GM21529 (cell line): ENCODE measurements around the gene OR51E2.
"Not testable (repeated sequence)": the region's sequence is repeated elsewhere in the genome, so short reads cannot be mapped to it uniquely, and the experiment has no call there.

Experiments used
- ATAC-seq: cut with Tn5 transposase; IDR thresholded peaks from one replicate; pipeline ENCODE4 v1.9.1; 2021; ENCODE audit not compliant: unreplicated experiment

OR51E2 gene, protein sequence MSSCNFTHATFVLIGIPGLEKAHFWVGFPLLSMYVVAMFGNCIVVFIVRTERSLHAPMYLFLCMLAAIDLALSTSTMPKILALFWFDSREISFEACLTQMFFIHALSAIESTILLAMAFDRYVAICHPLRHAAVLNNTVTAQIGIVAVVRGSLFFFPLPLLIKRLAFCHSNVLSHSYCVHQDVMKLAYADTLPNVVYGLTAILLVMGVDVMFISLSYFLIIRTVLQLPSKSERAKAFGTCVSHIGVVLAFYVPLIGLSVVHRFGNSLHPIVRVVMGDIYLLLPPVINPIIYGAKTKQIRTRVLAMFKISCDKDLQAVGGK

DNA sequence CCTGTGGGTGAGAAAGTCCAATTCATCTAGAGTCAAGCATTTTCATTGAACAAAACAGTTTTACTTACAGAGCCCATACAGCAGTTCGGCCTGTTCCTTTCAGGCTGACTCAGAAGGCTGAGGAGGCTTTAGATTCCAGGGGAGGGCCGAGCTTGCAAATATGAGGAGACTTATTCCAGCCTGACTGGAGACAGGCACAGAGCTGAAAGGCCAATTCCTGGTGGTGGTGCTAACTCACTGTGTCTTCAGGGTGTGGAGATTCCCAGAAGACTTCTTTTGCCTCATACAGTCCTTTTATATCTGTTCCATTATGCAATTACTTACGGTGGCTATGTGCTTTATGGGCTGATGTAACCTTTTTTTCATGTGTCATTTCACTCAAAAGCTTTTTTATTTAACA lies at the start of gene OR51E2:
TSS of gene OR51E2 (minus strand) at position 269 of the 400 bp plus-strand sequence. CDS start 15,142 bp downstream, outside the sequence.
- no peak for ATAC-seq

DNA sequence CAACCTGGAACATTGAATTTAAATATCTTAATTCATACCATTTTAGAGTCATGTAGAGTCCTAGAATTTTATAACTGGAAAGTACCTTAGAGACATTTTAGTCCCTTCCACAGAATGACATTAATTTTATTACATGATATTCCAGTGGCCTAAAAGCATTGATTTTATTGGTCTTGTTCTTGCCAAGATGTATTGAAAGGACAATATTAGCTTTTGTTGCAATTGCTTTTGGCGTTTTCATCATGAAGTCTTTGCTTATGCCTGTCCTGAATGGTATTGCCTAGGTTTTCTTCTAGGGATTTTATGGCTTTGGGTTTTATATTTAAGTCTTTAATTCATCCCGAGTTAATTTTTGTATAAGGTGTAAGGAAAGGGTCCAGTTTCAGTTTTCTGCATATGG lies 43.1 kb upstream of the OR51E2 start:
- no peak for ATAC-seq

DNA sequence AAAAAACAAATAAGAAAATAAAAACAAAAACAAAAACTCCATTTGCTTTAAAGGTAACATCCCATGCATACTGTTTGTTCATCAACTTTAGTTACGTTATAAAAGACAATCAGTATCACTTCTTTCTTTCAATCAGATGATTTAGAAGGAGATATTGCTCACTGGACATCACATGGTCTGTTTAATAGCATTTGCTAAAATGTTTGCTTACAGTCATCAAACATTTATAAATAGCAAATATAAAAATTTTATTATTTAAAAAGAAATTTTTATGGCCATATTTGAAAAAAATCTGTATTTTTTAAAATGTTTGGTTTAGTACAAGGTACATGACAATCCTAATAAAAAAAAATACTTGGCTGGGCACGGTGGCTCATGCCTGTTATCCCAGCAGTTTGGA lies 29.5 kb upstream of the OR51E2 start:
- ATAC-seq, result no peak

DNA sequence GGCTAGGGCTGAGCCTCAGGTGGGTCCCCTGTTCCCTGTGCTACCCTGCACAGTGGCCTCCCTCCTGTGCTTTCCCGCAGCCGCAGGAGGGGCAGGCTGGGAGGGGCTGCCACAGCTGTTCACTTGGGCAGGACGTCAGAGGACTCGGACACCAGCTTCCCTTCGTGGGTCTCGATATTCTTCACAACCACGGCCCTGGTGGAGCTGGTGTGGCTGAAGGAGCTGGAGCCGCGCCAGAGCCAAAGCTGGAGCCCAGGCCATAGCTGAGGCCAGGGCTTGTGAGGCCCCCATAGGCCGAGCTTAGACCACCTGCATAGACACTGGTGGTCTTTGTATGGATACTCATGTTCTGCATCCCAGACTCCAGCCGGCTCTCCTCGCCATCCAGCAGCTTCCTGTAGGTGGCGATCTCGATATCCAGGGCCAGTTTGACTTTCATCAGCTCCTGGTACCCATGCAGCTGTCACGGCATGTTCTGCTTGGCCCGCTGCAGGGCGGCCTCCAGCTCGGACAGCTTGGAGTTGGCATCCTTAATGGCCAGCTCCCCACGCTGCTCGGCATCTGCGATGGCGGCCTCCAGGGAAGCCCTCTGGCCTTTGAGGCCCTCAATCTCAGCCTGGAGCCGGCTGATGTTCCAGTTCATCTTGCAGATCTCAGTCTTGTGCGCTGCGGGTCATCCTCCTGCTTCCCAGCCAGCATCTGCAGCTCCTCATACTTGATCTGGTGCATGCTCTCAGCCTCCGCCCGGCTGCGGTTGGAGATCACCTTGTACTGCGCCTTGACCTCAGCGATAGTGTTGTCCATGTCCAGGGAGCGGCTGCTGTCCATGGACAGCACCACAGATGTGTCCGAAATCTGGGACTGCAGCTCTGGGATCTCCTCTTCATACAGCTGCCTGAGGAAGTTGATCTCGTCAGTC lies 25.2 kb upstream of the OR51E2 start:
- ATAC-seq, result not testable (repeated sequence)

DNA sequence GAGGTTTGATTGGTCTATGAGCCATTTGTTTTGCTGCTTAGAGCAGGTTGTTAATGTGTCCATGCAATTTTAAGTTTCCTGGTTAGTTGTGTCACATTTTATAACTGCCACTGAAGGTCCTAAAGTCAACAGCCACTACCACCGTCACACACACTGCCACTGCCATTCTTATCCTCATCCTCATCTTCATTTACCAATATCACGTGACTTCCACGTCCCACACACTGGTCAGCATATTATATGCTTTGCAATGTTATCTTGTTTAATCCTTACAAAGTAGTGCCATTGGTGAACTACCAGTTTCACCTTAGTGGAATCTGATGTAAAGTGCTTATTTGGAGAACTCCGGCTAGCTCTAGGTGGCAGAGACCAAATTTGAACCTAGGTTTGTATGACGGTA lies 16.6 kb upstream of the OR51E2 start:
- no peak for ATAC-seq

DNA sequence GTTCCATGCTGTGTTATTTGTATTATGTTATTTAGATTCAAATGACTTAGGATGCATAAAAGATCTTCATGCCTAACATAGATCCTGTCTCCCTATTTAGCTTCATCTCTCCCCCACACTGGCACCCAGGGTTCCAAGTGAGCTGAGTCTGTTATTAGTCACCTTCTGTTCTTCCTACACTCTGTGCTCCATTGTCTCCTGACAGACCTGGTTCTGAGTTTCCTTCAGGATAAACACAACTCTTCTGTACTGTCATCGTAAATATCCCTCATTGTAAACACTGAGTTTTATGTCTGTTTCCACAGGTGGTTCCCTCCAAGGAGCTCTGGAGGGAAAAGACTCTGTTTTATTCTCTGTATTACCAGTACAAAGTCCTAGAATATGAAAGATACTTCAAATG lies 15.6 kb upstream of the OR51E2 start:
- no peak for ATAC-seq

DNA sequence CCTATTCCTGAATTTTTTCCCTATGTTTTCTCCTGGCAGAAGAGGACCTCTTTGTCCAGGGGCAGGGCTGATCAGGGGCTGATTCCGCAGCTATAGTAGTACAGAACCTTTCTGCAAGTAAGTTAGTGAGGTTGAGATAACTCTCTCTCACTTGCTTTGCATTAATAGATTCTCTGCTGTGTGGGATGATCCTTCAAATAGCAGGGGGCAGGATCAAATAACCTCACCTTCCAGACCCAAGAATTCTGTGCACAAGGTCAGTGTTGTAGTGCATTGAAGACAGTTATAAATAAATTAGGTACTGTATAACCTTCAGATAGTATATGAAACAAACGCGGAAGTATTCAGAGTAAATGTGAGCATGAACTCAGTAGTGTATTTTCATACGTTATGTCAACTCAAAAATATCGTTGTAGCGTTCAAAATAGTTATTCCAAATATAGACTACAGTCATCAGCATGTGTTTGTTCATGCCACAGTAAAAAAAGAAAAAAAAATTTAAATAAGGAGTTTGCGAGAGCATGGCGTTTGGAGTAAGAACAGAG lies 7.2 kb upstream of the OR51E2 start:
- ATAC-seq, result no peak

DNA sequence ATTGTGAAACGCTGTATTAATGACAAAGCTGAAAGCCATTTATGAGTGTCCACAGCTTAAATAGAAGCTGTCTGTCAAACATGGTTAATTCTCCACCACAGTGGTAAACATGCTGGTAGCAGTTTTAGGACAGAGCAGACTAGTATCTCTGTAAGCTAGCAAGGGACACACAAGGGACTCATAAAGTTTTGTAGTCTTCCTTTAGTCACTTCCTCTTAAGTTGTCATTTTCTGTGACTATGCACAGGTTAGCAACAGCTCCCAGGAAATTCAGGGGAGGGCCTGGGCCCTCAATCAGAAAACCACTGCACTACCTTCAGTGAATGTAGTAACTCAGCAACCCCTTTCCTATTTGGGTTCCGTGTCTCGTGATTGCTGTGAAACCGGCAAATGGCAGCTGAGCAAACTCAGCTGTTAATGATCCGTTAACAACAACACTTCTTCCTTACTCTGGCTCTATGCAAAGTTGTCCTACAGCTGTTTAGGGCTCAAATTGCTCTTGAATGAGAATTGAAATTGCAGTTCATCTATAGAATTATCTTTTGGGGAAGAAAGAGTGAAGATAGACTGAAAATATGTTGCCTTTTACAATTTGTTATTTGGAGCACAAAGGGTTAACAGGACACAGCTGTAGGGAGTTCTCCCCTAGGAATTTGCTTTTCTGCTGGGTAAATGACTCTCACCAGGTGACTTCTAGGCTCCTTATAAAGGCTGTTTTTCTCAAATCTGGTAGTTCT lies 6.6 kb upstream of the OR51E2 start, which contains the start of gene MMP26:
TSS of gene MMP26 (plus strand) at position 731 of the 736 bp plus-strand sequence.
- peak; percentile 53 for ATAC-seq

DNA sequence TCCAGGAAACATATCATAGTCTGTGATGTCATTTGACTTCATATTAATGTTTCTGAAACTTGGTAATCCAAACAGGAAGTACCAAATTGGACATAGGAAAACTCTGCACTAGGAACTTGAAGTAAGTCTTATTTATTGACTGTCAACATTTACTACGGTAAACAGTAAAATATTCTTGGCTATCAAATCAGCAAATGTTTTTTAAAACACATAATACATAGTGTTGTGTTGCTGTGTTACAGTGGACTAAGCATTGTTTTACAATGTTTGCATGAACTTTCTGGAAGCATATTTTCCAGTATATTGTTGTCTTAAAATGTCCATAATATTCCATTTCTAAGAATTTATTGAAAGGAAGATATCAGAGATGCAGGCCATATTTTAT lies 2.8 kb upstream of the OR51E2 start:
- no peak for ATAC-seq

DNA sequence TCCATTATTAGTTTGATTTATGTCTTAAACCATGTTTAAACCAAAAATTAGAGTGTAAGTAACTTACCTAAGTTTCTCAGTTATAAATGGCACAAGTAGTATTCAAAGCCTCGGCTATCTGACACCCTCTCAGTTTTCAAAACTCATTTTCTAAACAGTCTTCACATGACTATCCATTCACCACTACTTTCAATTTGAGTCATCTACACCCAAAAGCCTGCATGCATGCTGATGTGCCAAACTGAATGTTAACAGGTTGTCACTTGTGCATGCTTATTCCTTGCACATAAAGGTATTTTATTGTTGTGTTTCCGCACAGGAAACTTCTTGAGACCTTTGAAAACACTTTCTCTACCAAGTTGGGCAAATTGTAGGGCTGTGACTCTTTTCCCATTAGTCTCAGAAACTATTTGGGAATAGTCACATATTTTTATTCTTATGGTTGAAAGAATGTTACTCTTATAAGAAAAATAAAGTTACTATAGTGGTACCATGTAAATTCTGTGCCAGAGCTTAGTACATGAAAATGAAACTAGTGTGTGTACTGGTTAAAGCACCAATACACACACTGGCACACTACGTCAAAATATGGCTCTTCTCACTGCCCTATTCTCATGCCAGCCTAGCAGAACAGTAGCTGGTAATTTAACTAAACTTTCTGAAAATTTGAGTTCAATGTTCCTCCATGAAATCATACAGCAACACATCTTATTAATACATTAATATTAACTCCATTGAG lies 2.2 kb upstream of the OR51E2 start:
- ATAC-seq, result peak; percentile 93

DNA sequence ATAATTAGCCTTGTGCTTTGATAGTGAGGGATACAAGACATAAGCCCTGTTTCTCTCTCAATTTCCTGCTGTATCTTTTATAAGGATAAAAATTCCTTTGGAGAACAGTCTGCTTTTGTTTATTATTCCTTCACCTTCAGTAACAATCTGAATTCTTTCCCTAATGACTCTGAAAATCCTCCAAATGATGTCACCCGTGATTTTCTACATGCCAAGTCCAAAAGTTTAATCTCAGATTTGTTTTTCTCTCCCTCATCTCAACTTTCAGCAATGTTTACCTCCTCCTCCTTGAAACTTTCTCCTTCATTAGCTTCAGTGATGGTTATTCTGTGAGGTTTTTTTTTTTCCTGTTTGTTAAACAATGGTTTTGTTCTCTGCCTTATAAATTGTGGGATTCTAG lies 2.2 kb downstream of the OR51E2 start:
- no peak for ATAC-seq

DNA sequence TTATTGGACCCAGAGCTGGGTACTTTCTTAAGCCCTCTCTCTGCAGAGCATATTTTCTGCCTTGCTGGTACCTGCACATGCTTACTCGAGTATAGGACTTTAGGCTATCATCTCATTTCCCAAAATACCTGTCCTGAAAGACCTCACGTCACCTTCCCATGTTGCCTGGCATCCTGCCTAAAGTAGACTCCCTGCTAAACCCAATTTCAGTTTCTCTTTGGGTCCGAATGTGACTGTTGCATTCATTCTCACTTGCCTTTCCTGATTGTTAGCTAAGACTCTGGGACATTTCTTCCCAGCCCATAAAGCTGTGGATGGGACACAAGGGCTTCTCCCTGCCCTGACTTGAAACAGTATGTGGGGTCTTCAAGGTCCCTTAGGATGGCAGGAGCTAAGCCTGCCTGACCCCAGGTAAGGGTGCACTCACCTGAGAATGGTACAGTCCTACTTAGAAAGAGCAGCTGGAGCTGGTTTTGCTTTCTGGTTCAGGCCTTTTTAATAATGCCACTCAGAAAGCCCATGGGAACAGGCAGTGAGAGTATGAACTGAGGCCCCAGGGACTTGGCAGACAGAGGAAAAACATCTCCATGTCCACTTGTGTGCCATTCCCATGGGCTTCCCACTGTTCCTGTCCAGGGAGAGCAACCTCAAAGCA lies 12.9 kb downstream of the OR51E2 start:
- no peak for ATAC-seq

DNA sequence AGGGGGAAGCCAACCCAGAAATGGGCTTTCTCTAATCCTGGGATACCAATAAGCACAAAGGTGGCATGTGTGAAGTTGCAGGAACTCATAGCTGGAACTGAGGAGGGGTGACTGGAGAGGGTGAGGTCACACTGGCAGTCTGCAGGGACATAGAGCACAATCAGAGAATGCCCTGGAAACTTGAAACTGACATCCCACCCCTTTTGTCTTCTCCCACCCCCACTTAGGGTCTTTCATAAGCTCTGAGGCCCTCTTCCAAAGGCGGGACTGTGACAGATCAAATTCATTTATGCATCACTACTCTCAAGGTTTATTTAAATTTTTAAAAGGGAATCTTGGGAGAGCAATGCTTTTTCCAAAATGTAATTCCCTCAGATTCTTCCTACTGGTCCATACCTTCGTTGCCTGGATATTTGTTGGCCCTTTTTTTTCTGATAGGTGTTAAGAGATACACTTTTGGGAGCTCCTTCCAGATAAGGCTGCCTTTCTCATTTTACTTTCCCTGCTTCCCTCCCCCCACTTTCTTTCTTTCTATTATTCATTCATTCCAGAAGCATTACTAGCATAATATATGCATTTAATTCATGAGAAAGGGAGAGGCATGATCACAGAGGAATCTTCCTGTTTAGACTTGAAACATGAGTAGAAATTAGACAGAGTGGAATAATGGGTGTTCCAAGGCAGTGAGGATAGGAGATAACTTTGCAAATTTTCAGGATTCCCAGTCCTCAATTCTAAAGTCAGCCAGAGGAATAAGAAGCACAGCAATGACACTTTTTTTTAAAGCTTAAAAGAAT lies 14.8 kb downstream of the OR51E2 start:
- no peak for ATAC-seq

DNA sequence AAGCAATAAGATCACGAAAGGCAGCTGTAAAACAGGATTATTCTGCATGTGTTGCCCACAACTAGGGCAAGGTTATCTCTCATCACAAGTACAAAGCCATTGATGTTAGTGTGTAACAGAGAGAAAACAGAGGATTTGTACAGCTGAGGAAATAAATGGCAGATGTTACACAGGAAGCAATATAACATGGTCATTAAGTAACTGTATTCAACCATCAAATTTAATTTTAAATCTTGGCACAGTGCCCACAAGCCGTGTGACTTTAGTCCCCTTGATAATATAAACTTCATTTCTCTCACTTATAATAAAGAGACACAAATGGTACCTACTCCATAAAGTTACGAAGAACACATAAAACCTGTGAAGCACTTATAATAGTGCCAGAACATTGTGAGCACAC lies 17.3 kb downstream of the OR51E2 start:
- no peak for ATAC-seq

DNA sequence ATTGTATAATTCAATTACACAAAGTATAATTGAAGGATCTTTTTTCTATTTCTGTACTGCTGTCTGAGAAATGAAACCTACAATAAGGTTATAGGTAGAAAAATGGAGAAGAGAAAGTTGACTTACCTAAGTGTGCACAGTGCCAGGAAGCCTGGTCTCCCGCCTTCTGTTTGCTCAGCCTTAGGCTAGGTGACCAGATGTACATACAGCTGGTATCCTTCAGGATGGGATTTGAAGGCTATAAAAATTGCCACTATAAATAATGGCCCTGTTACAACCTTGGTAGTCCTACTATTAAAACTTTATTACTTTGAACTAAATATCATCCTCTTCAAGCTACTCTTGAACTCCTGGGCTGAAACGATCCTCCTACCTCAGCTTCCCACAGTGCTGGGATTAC lies 19.7 kb downstream of the OR51E2 start:
- no peak for ATAC-seq

DNA sequence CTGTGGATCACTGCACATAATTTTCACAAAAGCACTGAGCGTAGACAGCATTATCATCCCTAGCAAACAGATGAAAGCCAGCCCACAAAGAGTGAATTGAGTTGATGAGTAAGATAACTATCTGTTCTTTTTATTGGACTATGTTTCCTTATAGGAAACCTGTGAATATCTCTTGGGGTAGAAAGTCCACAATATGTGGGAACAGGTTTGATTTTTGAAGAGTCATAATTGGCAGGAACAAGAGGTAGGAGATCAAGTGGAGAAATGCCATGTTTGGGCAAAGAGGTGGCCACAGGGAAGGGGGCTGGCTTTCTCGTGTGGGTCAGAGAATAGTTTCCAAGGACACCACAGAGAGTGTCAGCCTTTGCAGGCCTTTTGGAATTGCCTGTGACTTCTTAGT lies 23.9 kb downstream of the OR51E2 start:
- ATAC-seq, result no peak

DNA sequence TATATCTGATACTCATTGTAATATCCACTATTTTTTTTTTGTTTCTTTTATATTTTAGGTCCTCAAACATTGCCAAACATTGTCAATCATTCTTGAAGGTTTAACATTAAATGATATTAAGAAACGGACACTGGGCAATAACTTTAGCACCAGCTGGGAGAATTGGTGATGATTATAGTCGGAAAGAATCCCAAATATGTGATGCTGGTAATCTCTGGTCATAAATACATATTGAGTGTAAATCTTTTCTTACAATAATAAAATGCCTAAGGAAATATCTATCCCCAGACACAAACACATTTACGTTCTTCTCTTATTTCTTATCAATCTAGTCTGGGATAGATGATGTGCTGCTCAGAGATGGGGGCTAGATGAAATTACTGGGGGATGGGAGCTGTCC lies 25.2 kb downstream of the OR51E2 start:
- ATAC-seq, result no peak

DNA sequence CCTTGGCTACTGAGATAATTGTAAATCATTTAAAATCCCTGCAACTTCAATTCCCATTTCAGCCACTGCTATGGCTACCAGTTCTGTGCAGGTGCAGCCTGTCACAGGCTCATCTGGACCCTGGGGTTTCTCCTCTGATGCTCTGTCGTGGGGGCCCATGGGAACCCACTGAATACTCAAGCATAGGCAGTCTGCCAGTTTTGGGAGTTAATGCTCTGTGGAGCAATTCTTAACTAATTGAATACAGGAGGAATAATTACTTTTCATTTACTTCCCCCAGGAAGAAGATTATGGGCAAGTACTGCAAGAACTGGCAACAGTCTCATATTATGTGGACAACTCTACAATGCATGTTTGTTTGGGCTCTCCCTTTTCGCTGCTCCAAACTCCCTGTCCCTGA lies 25.9 kb downstream of the OR51E2 start:
- ATAC-seq, result no peak

DNA sequence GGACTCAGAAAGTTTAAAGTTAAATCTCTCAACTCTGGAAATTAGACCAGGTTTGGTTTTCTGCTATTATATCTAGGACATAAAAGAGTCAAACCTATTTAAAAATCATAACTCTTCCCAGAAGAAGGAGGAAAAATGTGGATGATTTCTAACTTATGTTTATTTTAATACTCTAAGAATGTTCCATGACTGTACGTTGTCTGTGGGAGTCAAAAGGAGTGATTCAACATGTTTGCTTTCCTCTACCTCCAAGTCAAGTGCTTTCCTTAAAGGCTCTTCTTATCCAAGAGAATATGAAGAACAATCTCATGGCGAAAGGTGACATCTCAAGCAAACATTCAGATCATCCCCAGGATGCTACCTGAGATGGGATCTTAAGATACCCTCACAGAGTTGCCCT lies 32.2 kb downstream of the OR51E2 start:
- ATAC-seq, result no peak
